ENCODE results near the gene GNL3L.

DNA sequence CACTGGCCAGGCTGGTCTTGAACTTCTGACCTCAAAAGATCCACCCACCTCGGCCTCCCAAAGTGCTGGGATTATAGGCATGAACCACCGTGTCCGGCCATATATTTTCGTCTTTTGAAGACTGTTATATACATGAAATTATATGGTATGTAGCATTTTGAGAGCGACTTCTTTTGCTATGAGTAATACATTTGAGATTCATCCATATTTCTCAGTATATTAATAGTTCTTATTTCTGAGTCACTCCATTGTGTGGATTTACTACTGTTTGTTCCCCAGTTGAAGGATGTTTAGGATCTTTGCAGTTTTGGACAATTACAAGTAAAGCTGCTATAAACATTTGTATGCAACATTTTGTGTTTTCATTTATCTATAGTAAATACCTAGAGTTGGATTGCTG, 34.9 kb downstream of the GNL3L start:
- TF ChIP-seq, protein P1, sequence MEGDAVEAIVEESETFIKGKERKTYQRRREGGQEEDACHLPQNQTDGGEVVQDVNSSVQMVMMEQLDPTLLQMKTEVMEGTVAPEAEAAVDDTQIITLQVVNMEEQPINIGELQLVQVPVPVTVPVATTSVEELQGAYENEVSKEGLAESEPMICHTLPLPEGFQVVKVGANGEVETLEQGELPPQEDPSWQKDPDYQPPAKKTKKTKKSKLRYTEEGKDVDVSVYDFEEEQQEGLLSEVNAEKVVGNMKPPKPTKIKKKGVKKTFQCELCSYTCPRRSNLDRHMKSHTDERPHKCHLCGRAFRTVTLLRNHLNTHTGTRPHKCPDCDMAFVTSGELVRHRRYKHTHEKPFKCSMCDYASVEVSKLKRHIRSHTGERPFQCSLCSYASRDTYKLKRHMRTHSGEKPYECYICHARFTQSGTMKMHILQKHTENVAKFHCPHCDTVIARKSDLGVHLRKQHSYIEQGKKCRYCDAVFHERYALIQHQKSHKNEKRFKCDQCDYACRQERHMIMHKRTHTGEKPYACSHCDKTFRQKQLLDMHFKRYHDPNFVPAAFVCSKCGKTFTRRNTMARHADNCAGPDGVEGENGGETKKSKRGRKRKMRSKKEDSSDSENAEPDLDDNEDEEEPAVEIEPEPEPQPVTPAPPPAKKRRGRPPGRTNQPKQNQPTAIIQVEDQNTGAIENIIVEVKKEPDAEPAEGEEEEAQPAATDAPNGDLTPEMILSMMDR (IDR thresholded peaks at IDR 0.05 in 4 of 5, conservative IDR thresholded peaks at IDR 0.05 in 1 of 5), result no peak
- TF ChIP-seq POLR2A (IDR thresholded peaks at IDR 0.05), result no peak

Measured in gastrocnemius medialis (tissue), 4 donors.